T-helper 9 cell (primary cell): ENCODE results near the gene R3HDM4.
"Not testable (repeated sequence)": the region's sequence is repeated elsewhere in the genome, so short reads cannot be mapped to it uniquely, and the experiment has no call there.

Experiments used
- DNase-seq: peaks from one replicate; pipeline ENCODE4 v3.0.0-alpha.2; 2020
- total RNA-seq, 2 donors: gene quantifications; one replicate each; lab custom pipeline; 2026; lab: John Stamatoyannopoulos, UW

Gene R3HDM4
- 132 to 148 reads per million in 2 donors for total RNA-seq

DNA sequence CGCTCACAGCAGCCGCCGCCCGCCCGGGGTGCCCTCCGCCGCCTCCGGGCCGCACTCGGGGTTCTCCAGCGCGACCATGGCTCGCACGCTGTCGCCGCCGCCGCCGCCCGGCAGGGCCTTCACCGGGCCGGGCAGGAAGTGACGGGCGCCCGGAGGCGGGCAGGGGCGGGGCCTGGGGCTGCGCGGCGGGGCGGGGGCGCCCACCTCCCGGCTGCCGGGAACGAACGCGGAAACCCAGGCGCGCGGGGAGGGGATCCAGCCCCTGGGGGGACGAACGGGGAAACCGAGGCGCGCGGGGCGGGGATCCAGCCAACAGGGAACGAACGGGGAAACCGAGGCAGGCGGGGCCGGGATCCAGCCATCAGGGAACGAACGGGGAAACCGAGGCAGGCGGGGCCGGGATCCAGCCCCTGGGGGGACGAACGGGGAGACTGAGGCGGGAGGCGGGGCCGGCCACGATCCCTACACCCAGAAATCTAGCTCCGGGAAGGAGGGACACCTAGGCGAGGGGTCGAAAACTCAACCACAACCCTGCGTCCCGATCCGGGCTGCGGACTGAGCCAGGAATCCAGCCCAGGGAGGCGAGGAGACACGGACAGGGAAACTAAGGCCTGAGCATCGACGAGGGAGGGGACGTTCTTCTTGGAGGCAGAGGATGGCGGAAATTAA lies at the start of gene R3HDM4:
Gene R3HDM4, minus strand, starts transcription at position 140 of the 669 bp plus-strand sequence. Its CDS starts 62 bp downstream, at position 78.
- DNase-seq, result peak; percentile 86

DNA sequence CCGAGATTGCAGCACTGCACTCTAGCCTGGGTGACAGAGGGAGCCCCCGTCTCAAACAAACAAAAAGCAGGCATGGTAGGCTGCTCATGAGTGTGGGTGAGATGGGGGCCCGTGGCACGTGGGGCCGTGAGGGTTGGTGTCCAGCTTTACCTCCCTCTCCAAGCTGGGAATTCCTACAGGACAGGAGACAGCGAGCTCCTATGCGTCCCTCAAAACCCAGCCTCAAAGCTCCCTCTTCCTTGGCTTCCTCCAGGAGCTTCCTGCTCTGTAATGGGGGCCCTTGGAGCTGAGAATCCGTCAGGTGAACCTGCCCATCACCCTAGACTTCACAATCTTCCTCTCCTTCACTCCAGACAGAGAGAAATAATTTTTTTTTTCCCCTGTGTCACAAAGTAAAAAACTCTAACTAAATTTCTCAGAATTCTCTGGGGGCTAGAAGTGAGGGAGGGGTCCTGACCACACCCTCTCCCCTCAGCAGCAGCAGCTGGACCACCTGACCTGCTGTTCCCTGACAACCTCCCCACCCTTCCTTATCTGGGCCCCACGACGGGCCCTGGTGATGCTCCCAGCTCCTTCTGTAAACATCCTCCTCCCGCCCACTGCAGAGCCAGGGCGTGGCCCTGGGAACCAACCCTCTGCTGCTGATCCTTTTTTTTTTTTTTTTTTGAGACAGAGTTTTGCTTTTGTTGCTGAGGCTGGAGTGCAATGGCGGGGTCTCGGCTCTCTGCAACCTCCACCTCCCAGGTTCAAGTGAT lies 49.0 kb upstream of the R3HDM4 start:
- no peak for DNase-seq

DNA sequence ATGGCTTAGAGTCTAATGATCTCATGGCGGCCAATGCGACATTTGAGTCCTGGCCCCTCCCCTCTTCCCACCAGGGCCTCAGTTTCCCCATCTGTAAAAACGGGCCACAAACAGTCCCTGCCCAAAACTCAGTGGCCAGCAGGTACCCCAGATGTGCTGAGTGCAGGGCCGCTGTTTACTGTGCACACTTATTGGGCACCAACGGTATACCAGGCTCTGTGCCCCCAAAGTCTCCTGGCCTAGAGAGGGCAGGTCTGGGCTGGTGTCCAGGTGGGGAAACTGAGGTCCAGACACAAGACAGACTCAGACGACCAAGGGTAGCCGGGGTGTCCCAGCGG lies 47.6 kb upstream of the R3HDM4 start:
- DNase-seq, result no peak

DNA sequence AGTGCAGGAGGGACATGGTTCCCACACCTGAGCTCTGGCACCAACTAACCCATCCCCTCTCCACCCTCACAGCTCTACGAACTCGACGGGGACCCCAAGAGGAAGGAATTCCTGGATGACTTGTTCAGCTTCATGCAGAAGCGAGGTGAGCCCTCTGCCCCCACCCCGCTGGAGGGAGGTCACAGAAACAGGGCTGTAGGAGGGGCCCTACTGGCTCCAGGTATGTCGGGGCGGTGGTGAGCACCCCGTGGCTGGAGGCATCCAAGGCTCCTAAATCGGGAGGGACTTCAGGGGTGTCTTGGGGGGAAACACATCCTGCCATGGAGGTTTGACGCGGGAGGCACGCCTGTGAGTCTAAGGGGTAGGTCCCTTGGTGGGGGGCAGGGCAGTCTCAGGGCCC lies 47.0 kb upstream of the R3HDM4 start:
- no peak for DNase-seq

DNA sequence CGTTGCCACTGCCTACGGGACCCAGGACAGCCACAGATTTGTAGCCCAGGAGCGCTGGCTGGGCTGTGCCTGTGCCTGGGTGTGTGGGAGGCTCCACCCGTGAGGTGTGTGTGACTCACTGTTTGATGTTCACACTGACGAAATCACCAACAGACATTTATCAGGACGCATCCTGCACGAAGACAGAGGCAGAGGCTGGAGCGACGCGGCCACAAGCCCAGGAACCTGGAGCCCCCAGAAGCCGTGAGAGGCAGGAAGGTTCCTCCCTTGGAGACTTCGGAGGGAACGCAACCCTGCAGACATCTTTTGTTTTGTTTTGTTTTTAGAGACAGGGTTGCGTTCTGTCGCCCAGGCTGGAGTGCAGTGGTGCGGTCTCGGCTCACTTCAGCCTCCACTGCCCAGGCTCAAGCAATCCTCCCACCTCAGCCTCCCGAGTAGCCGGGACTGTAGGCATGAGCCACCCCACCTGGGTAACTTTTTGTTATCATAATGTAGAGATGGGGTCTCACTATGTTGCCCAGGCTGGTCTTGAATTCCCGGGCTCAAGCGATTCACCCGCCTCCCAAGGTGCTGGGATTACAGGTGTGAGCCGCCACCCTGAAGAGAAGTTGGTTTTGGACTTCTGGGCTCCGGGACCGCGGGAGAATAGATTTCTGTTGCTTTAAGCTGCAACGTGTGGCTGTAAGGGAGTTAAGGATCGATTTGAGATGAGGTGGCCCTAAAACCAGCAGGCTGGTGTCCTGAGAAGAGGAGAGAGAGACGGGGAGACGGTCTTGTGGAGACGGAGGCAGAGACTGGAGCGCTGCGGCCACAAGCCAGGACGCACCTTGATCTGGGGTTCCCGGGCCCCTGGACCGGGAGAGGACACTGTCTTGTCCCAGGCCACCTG lies 46.2 kb upstream of the R3HDM4 start:
- DNase-seq, result no peak

DNA sequence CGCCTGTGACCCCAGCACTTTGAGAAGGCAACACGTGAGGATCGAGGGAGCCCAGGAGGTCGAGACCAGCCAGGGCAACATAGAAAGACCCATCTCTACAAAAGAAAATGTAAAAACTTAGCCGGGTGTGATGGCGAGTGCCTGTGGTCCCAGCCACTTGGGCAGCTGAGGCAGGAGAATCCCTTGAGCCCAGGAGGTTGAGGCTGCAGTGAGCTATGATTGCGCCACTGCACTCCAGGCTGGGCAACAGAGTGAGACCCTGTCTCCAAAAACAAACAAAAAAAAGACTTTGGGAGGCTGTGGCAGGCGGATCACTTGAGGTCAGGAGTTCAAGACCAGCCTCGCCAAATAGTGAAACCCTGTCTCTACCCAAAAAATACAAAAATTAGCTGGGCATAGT lies 44.6 kb upstream of the R3HDM4 start:
- not testable (repeated sequence) for DNase-seq

DNA sequence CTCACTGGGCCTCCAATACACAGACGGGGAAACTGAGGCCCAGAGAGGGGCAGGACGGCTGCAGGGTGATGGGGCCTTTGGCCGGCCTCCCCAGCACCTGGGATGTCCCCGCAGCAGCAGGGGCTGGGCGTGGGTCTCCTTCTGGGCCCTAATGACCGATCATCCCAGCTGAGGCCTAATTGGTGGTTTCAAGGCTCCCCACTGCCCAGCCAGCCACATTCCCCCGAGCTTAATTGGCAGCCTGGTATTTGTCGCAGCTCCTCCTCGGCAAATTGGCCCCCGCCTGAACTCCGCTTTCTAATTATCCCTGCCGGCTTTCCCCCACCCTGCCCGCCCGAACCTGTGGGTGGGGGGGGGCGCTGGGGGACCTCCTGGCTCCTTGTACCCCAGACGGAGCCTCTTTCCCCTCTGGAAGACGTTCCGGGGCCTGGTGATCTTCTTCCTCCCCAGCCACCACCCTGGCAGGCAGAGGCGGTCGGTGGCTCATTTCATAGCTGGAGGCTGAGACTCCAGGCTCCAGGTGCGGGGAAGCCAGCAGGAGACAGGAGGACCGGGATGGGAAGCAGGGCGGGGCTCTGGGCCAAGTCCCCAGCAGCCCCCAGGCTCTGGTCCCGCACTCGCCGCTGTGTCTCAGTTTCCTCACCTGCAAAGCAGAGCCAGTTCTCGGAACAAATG lies 43.9 kb upstream of the R3HDM4 start:
- DNase-seq, result no peak

DNA sequence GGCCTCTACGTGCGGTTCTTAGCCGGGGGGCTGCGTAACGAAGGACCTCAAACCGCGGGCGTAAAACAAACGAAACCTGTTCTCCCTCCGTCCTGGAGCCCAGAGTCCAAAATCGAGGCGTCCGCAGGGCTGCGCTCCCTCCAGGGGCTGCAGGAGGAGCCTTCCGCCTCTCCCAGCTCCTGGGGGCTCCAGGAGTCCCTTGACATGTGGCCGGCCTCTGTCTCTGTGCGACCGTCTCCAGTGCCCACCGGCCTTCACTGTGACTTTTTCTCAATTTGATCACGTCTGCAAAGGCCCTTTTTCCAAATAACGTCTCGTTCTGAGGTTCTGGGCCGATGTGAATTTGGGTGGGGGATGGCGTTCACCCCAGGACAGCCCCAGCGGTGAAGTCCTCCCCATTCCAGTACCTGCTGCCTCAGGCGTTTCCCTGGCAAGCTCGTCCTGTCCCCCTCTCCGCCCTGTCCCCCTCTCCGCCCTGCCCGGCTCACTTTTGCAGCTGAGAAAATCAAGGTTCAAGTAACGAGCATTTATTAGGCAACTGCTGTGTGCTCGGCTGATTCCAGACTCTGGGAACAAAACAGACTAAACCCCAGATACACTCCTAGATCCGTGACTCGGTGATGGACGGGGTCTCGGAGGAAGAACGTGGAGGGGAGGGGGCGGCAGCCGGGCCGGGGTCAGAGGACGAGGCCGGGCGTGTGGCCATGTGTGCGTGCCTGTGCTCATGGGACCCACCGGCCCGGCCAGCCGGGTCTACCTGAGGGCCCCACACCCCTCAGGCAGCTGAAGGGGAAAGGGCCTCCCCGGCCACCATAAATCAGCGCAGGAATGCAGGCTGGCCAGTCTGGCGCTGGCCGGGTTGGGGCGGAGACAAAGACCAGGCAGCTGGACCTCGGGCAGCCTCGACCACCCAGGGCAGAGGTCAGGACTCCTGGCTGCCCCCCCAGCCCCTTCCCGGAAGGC lies 43.1 kb upstream of the R3HDM4 start:
- no peak for DNase-seq

DNA sequence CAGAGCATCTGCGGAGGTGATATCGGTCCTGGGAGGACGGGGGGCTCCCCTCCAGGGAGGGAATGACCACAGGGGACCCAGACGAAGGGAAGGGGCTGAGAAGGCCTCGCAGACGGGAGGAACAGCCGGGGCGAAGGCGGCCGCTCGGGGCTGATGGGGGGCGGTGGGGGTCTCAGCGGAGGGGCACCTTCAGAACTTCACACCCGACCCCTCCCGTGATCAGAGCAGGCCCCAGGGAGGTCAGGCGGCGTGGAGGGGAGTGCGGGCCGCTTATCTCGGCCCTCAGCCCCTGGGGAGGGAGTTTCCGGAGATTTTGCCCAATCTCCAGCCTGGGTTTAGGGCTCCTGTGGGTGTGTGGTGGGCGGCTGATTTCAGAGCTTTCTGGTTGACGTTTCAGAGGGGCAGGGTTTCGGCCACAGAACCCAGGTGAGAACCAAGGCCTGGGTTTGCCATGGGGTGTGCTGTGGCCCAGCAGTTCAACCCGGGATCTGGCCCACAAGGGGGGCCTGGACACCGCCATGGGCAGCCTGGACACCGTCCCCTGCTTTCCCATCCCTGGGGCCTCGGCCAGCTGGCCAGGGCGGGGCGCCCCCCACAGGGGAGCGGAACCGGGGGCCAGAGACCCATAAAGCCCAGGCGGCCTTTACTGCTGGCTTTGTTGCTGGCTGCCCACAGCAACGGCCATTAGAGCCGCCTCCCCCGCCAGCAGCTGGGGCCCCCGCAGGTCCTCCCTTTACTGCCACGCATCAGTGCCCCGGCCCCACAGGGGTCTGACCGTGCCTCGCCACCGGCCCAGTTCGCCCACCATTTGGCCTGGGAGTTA lies 41.9 kb upstream of the R3HDM4 start:
- DNase-seq, result no peak

DNA sequence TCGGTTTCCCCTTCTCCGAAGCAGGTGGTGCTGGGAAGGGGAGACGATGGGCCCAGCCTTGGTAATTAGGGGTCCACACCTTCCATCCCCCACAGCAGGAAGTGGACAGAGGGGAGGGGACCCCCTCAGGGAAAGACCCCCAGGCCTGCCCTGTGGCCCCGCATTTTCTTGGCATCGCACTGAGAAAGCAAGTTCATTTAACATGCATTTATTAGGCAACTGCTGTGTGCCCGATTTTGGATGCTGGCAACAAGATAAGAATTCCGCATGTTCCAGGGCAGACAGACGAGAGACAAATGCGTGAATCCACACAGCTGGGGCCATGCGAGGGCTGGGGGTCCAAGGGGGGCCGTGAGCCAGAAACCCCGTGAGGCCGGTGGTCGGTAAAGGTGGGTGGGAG lies 41.3 kb upstream of the R3HDM4 start:
- no peak for DNase-seq

DNA sequence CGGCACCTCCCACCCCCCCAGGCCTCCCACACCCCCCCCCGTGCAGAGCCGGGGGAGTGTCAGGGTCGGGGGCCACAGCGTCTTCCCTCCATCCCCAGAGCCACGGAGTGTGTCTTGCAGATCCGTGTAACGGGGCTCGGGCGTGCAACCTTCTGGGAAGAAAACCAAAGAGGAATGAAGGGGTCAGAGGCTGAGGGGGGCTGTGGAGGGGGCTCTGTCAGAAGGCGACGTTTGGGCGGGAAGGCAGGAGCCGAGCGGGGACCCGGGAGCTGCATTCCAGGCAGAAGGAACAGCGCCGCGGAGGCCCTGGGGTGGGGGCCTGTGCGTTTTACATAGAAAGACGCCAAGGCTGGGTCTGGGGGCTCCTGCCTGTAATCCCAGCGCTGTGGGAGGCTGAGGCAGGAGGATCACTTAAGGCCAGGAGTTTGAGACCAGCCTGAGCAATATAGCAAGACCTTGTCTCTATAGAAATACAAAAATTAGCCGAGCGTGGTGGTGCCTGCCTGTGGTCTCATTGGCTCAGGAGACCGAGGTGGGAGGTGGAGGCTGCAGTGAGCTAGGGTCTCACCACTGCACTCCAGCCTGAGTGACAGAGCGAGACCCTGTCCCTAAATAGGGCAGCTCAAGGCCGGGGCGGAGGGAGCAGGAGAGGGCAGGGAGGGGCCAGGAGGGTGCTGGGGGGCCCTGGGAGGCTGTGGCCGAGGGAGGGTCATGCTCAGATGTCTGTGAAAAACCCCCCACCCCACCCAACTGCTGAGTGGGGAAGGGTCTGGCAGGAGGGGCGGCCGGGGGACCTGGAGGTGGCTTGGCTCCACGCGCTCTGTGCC lies 40.6 kb upstream of the R3HDM4 start:
- no peak for DNase-seq

DNA sequence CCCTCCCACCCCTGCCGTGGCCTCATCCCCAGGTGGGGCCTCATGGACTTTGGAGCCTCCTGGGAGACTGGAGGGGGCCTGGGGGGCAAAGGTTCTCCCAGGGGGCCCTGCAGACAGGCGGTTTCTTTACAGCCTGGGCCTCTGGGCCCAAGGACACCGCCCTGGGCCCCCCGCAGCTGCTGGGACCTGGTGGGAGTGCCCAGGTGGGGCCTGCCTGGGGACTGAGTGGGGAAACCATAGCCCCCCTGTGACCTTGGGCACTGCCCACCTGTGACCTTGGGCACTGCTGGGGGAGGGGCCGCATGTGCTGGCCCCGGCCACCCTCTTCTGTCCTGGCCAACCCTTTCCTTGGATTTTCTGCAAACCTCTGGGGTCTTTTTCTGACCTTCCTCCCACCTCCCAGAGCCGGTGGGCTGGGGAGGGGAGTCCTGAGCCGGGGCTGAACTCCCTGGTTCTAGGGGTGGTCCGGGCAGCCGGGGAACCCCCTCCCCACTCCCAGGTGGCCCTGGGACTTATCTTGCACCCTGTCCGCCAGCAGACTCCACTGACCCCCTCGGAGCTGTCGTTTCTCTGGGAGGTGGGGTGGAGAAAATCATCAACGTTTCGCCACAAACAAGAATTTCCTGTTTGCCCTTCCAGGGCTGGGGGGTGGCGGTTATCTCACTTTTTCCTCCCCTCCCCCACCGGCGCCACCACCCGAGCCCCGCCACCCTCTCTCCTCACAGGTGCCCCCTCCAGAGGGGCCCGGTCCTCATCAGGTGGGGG lies 39.8 kb upstream of the R3HDM4 start:
- DNase-seq, result no peak

DNA sequence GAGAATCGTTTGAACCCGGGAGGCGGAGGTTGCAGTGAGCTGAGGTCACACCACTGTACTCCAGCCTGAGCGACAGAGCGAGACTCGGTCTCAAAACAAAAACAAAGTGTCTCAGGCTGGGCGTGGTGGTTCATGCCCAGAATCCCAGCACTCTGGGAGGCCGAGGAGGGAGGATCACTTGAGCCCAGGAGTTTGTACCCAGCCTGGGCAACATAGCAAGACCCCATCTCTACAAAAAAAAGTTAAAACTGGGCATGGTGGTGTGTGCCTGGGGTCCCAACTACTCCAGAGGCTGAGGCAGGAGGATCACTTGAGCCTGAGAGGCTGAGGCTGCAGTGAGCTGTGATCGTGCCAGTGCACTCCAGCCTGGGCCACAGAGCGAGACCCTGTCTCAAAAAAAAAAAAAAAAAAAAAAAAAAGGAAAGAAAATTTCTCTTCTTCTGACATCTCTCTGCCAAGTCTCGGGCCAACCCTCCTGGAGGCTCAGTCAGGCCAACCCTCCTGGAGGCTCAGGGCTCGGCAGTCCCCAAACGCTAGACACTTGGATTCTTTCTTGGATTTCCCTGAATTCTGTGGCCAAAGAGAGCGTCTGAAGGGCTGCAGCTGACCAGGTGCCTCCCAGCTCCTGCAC lies 39.1 kb upstream of the R3HDM4 start:
- no peak for DNase-seq

DNA sequence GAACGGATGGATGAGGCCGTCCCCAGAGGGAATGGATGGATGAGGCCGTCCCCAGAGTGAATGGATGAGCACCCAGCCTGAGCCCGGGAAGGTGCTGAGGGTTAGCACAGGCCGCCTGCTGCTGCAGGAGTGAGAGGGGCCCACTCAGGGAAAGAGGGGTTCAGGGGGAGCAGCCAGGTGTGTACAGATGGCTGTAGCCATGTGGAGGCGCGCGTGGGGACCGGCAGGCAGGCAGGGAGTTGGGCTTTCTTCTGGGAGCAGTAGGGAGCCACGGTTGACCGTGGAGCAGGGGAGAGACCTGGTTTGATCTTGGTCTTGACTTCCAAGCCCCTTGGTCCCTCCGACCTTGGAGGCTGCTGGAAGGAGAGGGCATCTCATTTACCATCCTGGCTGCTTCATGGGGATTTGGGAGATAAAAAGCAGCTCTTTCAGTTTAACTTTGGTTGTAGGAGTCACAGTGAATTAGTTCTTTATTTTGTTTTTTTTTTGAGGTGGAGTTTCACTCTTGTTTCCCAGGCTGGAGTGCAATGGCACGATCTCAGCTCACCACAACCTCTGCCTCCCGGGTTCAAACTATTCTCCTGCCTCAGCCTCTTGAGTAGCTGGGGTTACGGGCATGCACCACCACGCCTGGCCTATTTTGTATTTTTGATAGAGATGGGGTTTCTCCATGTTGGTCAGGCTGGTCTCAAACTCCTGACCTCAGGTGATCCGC lies 37.5 kb upstream of the R3HDM4 start:
- no peak for DNase-seq

DNA sequence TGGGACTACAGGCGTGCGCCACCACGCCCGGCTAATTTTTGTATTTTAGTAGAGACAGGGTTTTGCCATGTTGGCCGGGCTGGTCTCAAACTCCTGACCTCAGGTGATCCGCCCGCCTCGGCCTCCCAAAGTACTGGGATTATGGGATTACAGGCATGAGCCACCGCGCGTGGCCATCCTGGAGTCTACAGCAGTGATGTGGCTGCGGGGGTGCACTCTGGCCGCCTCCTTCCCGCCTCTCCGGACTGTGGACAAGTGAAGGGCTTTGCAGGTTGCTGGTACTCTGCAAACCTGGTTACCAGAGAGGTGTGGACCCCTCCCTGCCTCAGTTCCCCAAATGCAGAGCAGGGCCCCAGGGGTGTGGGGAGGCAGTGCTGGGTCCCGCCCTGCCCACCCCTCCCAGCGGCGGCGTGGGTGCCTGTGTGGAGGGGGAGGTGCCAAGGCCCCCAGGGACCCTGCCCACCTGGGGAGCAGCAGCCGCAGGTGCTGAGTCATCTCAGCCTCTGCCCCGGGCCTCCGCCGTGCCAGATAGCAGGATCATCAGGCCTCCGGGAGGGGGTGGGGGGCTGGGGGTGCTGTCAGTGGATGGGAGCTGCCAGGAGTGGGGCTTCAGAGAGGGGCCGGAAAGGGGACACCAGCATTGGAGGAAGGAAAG lies 36.0 kb upstream of the R3HDM4 start:
- DNase-seq, result no peak

DNA sequence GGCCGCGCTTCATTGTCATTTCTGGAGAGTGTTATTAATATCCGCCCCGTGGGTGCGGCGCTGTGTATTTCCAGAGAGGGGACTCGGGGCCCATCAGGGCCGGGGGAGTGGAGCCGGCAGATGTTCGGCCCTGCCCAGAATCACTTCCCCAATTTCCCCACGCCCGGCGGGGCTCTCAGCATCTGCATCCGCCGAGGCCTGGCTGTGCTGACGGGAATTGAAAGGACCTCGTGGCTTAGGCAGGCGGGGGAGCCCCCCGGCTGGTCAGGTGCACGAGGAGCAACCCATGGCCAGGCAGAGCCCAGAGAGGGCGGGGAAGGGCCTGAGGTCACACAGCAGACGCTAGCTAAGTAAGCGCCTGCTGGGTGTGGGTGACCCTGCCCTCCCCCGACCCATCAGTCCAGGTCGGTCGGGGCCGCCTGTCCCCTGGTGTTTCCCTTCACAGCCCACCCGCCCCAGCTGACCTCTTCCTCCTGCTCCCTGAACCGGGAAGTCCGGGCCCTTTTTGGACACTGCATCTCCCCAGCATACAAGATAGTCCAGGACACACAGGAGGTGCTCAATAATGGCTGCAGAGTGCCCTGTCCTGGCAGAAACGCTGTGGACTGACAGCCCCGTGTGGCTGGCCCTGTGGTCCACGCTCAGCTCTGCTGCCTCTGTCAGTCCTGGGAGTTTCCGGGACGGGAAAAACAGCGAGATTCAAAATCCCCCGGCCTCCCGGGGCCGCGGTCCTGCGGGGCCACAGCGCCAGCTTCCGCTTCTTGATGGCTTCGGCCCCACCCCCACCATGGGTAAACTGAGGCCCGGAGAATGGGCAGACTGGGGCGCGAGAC lies 34.9 kb upstream of the R3HDM4 start:
- no peak for DNase-seq
